Measurements from ENCODE around the gene GNB5.
A peak's percentile ranks its signal among the peaks of the same experiment; 100 is the strongest.

Gene GNB5

GRCh38 chr15:52128568-52128967, 62.6 kb downstream of the GNB5 start:
- no peak for DNase-seq
- intact Hi-C loops (cut with DNase I) = no loop called here

DNA sequence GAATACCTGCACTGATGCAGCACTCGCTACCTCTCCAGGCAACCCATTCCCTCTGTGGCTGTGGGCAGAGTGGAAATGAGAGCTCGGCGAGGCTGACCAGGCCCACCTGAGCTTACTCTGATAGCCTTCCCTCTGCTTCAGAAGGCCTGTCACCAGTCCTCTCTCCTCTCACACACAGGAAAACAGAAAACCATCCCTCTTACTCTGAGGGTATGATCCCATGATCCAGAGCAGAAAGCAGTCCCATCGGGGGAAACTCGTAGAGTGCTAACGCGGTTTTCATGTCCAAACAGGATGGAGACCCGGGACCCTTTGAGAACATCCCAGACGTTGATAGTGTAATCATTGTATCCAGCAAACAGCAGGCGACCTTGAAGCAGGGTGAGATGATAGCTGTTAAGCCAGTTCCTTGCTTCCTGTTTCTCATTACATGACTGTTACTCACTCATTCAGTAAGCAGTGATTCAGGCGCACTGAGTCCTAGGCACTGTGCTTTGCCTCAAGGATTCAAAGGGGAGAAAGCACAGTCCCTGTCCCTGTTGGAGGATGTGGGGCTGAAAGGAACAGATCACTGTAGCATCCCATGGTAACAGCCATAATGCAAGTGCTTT, 66.8 kb downstream of the GNB5 start:
- DNase-seq = peak in 1 of 42 donors; percentile 3
- intact Hi-C loops (cut with DNase I) = no loop called here

DNA sequence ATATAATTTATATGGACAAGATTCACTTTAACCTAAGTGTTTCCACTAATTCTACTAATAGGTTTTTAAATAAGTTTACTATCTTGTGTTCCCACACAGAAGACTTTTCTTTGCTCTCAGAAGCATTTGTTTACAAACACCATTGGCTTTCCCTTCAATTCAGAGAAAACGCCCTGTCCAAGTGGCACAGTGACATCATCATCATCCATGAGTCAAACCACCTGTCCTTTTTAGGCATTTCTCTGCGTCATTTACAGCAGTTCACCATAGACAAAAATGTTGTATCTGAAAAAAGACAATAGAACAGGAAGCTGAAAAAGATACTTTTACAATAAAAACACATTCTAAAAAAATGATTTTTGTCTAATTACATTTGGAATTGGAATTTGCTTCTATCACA, 69.3 kb downstream of the GNB5 start:
- intact Hi-C loops (cut with DNase I) = no loop called here
- DNase-seq = no peak

- no peak for DNase-seq
- intact Hi-C loops (cut with DNase I) = no loop called here
These were observed 70.2 kb downstream of the GNB5 start for GRCh38 chr15:52121006-52121405.

GRCh38 chr15:52120488-52120887, 70.7 kb downstream of the GNB5 start:
- DNase-seq = peak in 1 of 42 donors; percentile 7
- intact Hi-C loops (cut with DNase I) = no loop called here

- DNase-seq = peak in 3 of 42 donors; percentile 9 to 37 (median 32)
- intact Hi-C loops (cut with DNase I) = no loop called here
These were observed 72.0 kb downstream of the GNB5 start for GRCh38 chr15:52118969-52119749.

- peak in 1 of 42 donors; percentile 9 for DNase-seq
- intact Hi-C loops (cut with DNase I) = no loop called here
These were observed 73.6 kb downstream of the GNB5 start for GRCh38 chr15:52117549-52117948.

GRCh38 chr15:52115598-52116427, 75.4 kb downstream of the GNB5 start:
- intact Hi-C loops (cut with DNase I) = no loop called here
- no peak for DNase-seq

DNA sequence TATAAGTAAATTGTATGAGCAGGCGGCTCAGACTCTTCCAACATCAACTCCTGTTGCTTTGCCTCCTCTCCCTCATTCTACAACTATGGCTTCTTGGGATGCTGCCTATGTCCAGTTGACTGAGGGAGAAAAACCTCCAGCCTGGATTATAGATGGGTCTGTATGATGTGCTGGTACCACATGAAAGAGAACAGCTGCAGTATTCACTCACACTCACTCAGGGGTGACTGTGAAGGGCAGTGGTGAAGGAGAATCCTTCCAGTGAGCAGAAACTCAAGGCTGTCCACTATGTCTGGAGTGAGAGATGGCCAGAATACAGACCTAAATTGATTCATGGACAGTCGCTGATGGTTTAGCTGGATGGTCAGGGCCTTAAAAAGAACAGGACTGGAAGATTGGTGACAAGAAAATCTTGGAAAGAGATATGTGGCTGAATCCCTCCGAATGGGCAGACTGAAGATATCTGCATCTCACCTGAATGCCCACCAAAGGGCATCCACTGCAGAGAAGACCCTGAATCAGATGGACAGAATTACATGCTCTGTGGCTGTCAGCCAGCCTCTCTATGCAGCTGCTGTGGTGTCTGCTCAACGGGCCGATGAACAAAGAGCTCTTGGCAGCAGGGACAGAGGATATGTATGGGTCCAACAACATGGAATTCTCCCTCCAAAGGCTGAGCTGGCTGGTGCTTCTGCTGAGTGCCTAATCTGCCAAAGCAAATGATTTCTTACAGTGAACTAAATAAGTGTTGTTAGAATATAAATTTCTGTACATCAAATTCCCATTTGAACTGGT, 76.7 kb downstream of the GNB5 start:
- intact Hi-C loops (cut with DNase I) = no loop called here
- peak; percentile 29 to 85 (median 72) for DNase-seq

GRCh38 chr15:52113708-52114107, 77.5 kb downstream of the GNB5 start:
- intact Hi-C loops (cut with DNase I) = no loop called here
- peak in 1 of 42 donors; percentile 13 for DNase-seq

- intact Hi-C loops (cut with DNase I) = no loop called here
- peak in 1 of 42 donors; percentile 9 for DNase-seq
These were observed 78.0 kb downstream of the GNB5 start for GRCh38 chr15:52113235-52113634.

GRCh38 chr15:52112203-52112750, 78.9 kb downstream of the GNB5 start:
- DNase-seq = peak in 18 of 42 donors; percentile 12 to 59 (median 26)
- intact Hi-C loops (cut with DNase I) = no loop called here

GRCh38 chr15:52111517-52112202, 79.5 kb downstream of the GNB5 start:
- DNase-seq = no peak
- intact Hi-C loops (cut with DNase I) = no loop called here

DNA sequence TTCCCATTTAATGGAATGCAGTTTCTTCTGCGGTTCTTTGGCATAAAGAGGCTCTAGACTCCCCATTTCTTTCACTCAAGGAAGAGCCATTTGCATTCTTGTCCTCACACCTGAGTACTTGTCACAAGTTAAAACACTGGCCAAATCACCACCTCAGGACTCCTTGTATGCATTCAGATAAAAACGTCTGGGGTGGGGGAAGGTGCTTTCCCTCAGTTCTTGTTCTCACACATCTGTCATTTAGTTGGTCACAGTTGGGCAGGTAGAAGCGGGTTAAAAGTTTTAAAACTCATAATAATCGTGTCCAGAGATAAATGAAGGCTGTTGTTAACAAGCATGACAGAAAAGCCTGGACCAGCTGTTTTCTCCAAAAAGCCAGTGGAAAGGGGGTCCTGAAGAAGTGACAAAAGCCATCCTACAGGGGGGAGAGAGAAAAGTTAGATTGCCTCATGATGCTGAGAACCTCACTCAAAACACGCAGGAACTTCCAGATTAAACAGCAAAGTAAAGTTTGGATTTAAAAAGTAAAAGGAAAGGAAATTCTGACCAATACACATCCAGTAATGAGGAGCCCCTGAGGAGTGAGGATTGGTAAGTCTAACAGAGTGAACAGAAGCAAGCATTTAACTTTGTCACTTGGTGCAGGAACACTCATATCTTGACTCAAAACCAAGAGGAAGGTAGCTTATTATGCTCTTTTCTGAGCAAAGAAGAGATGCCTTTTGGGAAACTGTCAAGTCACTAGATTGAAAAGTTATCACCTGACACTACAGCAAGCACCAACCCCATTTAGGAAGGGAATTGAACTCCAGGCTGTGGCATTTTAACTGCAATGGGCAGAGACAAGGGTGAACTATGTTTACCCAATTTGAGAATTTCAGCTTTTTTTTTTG, 81.4 kb downstream of the GNB5 start:
- intact Hi-C loops (cut with DNase I) = no loop called here
- DNase-seq = no peak

DNA sequence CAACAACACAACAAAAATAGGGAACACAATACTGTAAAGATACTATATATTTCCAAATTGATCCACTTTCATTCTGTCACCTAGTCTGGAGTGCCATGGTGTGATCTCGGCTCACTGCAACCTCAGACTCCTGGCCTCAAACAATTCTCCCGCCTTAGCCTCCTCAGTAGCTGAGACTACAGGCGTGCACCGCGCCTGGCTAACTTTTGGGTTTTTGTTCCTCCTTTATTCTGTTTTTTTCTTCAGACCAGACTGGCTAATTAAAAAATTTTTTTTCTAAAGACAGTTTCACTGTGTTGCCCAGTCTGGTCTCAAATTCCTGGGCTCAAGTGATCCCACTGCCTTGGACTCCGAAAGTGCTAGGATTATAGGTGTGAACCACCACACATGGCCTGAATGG, 84.0 kb downstream of the GNB5 start:
- intact Hi-C loops (cut with DNase I) = no loop called here
- DNase-seq = no peak

DNA sequence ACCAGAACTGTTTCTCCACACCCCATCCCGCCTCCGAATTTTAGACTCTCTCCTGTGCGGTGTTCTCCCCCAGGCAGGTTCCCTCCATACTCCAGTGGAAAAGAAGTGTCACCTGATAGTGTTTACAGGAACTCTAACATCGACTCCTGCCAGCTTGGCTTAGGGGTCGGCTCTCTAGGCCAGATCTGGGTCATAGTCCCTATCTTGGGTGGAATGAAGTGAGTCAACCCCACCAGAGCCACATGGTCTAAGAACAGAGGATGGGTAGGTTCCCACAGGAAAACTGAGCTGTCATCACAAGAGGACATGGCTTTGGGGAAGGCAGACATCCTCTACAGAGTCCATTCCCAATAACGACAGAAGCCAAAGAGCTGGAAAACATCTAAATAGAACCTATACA, 84.6 kb downstream of the GNB5 start:
- DNase-seq = no peak
- intact Hi-C loops (cut with DNase I) = no loop called here

DNA sequence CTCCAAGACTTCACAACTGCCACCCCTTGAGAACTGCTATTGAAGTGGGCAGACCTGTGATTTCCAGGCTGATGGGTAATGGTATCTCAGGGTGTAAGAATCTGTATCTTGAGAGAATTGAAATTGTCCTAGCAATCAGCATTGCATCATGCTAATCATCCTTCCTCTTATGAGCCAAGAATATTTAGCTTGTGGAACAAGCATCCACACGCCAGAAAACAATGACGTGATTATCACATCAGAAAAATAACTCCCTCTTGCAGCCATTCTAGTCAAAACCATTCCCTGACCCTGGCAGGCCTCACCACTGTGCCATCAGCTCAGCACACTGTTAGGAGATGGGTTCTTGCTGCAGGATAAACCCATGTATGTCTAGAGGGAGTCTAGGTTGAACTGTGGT, 85.3 kb downstream of the GNB5 start:
- intact Hi-C loops (cut with DNase I) = no loop called here
- DNase-seq = no peak
